CD4-positive, alpha-beta T cell treated with Interleukin-15 for 4 hours (primary cell): ENCODE measurements around the gene RANGAP1.
"Not testable (repeated sequence)": the region's sequence is repeated elsewhere in the genome, so short reads cannot be mapped to it uniquely, and the experiment has no call there.

ENCODE experiments used
- DNase-seq: peaks from one replicate; pipeline ENCODE4 v3.0.0-alpha.2; 2020; ENCODE audit warnings: low spot score

The RANGAP1 gene

DNA sequence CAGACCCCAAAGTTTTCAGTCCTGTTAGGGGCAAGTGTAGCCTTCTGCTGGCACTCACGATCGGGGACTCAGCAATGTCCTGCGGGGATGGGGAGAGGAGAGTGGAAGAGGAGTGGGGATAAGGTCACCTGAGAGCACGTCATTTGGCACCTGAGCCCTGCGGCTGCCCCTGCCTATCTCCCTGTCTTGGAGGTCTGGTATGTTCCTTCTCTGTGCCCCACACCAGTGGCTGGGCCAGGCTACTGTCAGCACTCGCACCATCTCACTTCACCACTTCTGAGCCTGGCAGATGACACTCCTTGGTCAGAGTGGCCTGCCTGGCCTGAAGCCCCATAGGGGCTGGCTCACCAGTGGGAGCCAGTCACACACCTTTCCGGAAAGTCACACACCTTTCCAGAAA, 25.1 kb downstream of the RANGAP1 start:
- DNase-seq = no peak

DNA sequence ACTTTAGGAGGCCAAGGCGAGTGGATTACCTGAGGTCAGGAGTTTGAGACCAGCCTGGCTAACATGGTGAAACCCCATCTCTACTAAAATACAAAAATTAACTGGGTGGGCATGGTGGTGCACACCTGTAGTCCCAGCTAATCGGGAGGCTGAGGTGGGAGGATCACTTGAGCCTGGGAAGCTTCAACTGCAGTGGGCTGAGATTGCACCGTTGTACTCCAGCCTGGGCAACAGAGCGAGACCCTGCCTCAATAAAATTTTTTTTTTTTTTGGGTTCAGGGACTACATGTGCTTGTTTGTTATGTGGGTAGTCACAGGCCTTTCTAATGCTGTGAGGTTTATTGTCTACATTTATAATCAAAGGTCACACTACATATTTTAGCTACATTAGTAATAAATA, 26.2 kb downstream of the RANGAP1 start:
- not testable (repeated sequence) for DNase-seq

DNA sequence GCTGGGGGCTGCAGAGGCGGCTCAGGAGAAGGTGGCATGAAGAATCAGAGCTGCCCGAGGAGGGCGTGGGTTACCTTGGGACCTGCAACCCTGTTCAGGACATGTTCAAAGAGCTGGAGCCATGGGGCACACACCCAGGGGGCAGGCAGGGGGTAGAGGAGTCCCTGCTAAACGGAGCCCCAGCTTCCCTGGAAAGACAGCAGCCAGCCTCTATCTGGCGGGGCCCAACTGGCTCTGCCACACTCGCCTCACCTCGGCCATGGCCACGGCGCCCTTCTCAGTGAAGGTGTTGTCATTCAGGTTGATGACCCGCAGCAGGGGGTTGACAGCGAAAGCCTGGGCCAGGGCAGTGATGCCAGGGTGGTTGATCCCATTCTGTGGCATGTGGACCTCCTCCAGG, 28.3 kb downstream of the RANGAP1 start:
- DNase-seq = no peak

DNA sequence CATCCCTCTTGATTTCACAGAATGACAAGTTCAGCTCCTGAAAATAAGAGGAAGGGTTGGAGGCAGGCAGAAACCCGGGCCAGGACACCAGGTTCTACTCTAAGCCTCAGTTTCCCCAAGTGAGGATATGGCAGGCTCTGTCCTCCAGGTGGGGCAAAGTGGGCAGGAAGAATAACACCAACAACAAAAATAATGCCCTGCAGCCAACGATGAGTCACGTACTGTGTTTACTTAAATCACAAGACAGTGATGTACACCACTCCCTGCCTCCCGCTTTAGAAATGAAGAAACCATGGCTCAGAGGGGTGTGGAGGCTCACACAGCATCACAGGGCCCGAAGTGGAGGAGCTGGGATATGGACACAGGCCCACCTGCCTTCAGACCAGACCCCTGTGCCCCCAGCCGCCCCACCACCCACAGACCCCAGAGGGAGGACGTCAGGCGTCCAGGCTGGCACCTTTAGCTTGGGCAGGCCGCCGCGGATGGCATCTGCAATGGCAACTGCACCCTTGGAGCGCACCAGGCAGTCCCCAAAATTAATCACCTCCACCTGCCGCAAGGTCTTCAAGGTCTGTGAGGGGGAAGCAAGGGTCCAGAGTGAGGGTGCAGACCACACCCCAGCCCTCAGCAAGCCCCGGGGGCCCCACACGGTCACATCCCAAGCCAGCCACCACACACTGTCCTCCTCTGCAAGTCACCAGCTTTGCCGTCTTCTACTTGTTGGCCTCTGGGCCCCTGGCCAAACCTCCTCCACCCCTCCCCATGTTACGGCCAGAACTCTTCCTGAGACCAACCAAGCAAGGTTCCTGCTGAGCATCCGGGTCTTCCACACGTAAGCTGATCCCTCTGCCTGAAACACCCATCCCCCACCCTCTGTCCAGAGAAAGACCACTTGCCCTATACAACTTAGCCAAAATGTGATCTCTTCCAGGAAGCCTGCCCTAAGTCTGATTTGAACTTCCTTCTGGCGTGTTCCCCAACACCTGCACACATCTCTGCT, 29.4 kb downstream of the RANGAP1 start:
- DNase-seq = no peak

- no peak for DNase-seq
Observed at GRCh38 chr22:41254230-41254629, 31.8 kb downstream of the RANGAP1 start.

DNA sequence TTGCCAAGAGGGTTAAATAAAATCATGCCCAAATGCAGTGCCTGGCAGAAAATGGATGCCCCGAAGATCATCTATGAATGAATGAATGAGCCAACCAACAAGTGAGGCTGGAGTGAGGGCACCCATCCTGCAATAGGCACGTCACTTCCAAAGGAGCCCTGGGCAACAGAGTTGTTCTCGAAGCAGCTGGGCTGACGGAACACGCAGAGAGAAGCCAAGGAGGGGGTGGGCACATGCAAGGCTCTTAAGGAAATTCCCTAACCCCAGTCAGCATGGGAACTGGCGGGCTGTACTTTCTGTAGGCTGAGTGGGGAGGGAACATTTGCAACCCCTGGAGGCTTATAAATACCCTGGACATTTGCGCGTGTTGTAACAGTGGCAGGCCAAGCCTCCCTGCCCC, 33.6 kb downstream of the RANGAP1 start:
- DNase-seq = no peak

DNA sequence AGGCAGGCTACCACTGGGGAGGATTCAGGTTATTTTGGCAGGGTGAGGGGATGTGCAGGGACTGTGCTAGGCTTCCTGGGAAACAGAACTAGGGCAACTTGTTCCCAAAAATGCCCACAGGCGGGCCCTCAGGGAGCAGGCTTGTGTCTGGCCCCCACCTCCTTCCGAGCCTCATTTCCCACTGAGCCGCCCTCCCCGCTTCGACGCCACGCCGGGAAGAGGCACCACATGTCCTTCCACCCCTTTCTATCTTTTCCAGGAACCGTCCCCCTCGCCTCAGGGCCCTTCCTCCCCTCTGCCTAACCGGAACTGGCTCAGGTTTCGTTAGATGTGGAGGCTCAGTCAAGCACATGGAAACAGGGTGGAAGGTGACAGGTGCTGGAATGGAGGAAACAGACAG, 35.9 kb downstream of the RANGAP1 start:
- DNase-seq = no peak

- no peak for DNase-seq
Observed at GRCh38 chr22:41249442-41249841, 36.5 kb downstream of the RANGAP1 start.

- DNase-seq = no peak
Observed at GRCh38 chr22:41248758-41249157, 37.2 kb downstream of the RANGAP1 start.

DNA sequence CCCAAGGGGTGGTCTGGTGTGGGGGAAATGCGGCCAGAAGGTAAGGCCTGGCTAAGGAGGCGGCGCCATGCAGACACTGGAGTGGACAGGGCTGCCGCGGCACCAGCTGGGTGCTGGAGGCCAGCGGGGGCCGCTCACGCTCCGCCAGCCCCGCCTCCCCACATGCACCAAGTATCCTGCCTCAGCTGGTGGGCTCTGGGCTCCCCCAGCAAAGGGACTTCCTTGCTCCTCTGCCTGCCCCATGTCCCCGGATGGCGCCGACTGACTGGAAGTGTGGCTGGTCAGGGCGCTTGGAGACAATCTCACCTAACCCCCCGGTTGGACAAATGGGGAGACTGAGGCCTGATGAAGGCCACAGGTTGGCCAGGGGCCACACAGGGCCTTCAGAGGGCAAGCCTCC, 37.7 kb downstream of the RANGAP1 start:
- DNase-seq = no peak

DNA sequence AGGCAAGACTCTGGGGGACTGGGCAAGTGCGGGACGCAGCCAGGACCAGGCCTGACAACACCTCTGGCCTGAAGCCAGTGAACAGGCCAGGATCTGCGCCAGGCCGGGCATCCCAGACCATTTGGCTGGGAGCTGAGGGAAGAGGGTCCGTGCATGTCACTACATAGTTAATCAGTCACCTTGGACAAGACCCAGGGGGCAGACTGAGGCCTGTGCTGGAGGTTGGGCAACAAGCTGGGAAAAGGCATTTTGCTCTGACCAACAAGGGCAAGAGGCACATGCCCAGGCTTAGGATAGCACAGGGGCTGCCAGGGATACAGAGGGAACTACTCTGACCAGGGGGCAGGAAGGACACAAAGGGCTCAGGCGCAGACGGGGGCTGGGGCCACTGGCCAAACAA, 38.3 kb downstream of the RANGAP1 start:
- DNase-seq = no peak

DNA sequence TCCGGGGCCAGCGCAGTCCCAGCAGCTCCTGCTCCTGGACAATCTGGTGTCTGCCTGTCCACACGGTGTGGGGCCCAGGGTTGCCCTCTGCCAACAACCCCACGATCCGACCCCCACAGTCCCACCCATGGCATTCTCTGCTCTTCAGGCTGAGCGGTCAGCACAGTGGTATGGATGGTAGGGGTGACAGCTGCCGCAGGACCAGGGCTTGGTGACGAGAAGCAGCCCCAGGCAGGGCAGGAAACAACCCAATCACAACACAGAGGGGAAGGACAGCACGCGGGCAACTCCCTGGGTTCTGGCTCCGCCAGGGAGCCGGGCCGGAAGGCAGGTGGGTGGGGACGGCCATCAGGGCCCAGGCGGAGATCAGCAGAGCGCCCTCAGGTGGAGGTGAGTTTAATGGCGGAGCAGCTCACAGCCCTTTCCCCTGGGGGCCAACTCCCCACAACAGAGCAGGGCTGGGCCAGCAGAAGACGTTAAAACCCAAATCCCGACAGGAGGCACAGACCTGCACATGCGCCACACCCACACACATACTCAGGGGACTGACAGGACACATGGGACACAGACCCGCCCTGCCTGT, 40.0 kb downstream of the RANGAP1 start:
- no peak for DNase-seq

GRCh38 chr22:41243361-41243760, 42.6 kb downstream of the RANGAP1 start:
- no peak for DNase-seq

DNA sequence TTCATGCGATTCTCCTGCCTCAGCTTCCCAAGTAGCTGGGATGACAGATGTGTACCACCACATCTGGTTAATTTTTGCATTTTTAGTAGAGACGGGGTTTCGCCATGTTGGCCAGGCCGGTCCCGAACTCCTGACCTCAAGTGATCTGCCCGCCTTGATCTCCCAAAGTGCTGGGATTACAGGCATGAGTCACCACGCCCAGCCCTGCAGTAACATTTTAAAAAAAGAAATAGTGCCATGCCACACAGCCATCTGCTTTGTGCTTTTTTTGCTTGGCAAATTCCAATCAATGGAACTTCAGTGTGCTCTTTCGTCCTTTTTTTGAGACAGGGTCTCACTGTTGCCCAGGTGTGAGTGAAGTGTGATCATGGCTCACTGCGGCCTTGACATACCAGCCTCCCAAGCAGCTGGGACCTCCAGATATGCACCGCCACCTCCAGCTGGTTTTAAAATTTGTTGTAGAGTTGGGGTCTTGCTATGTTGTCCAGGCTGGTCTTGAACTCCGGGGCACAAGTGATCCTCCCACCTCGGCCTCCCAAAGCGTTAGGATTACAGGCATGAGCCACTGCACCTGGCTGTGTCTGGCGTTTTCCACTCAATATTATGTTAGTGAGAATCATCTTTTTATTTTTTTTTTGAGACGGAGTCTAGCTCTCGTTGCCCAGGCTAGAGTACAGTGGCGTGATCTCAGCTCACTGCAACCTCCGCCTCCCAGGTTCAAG, 43.4 kb downstream of the RANGAP1 start:
- no peak for DNase-seq

GRCh38 chr22:41241133-41241676, 44.8 kb downstream of the RANGAP1 start:
- no peak for DNase-seq

GRCh38 chr22:41240377-41241132, 45.4 kb downstream of the RANGAP1 start, which contains the start of gene CHADL:
Gene CHADL (minus strand): TSS chr22:41240931. CDS start chr22:41240881, 50 bp downstream.
- no peak for DNase-seq

DNA sequence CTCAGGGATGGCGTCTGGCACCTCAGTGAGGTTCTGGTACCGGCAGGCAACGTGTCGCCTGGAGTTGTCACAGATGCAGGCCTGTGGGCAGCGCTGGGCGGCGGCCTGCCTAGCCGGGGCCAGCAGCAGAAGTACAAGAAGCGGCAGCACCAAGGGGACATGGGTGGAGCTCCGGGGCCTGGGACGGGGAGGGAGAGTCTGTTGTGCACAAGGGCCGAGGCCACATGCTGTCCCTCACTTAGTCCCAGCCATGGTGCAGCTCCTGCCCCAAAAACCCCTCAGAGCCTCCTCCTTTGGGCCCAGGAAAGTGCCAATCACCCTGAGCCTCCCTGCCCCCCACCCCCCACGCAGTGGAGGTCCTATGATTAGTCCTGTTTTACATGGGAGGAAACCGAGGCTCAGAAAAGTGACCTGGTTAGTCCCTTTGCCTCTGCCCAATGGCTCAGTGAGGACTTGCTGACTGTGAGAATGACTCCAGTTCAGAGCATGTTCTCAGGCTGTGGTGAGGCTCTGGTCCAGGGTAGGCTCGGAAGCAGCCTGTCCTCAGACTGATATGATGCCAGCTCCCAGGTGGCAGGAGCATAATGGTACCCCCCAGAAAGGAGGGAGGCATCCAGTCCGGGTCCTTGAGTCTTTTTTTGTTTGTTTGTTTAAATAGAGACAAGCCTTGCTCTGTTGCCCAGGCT, 46.4 kb downstream of the RANGAP1 start:
- DNase-seq = no peak

DNA sequence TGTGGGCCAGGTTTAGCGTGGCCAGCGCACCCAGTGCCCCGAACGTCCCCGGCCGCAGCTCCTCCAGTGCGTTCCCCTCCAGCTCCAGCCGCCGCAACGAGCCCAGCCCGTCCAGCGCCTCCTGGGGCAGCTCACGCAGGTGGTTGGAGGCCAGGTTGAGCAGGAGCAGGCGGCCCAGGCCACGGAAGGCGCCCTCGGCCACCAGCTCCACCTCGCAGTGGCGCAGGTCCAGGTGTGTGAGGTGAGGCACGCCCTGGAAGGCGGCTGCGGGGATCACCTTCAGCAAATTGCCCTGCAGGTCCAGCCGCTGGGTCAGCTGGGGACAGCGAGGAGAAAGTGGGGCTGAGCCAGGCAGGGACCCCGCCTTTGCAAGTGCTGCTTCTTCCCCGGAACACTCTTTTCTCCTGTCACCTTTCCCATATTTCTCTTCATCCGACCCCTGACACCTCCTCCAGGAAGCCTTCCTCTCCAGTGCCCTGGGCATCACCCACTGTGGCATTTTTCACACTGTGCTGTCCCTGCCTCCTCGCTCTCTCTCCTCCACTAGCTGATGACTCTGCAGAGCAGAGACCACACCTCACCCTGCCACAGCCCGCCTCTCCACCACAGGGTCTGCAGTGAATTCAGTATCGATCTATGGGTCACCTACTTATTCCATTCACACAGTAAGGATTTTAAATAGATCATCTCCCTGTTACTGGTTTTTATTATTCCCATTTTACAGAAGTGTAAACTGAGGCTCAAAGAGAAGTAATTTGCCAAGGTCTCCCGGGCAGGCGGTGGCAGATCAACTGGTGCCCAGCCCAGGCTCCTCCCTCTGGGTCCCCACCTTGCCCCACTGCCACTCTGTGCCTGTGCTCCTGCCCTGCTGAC, 47.2 kb downstream of the RANGAP1 start:
- no peak for DNase-seq

- DNase-seq = peak; percentile 82
Observed at GRCh38 chr22:41237707-41238569, 48.0 kb downstream of the RANGAP1 start.
